Hippocampal formation (tissue), 2 donors: ENCODE results near the gene SRSF4.

ENCODE experiments used
- DNase-seq, 2 donors: peaks; one replicate each; lab custom pipeline; 2025; lab: John Stamatoyannopoulos, UW

The SRSF4 gene

GRCh38 chr1:29200906-29201594 is 19.4 kb upstream of the SRSF4 start:
- DNase-seq: no peak

GRCh38 chr1:29197993-29198392 is 16.3 kb upstream of the SRSF4 start:
- no peak for DNase-seq

GRCh38 chr1:29197590-29197924 is 15.9 kb upstream of the SRSF4 start:
- no peak for DNase-seq

GRCh38 chr1:29196863-29197589 is 15.3 kb upstream of the SRSF4 start:
- DNase-seq: no peak

GRCh38 chr1:29195881-29196291 is 14.2 kb upstream of the SRSF4 start:
- DNase-seq: no peak

GRCh38 chr1:29193879-29194455 is 12.3 kb upstream of the SRSF4 start:
- no peak for DNase-seq

- DNase-seq: no peak
These were observed 9.0 kb upstream of the SRSF4 start for GRCh38 chr1:29190718-29191117.

GRCh38 chr1:29186707-29187106 is 5.0 kb upstream of the SRSF4 start:
- no peak for DNase-seq

- DNase-seq: no peak
These were observed 4.6 kb upstream of the SRSF4 start for GRCh38 chr1:29186252-29186651.

GRCh38 chr1:29183287-29183686 is 1.6 kb upstream of the SRSF4 start:
- DNase-seq: no peak

- no peak for DNase-seq
These were observed 945 bp downstream of the SRSF4 start for GRCh38 chr1:29180497-29181412.

- no peak for DNase-seq
These were observed 2.0 kb downstream of the SRSF4 start for GRCh38 chr1:29179641-29180184.

GRCh38 chr1:29177022-29177705 is 4.5 kb downstream of the SRSF4 start:
- DNase-seq: no peak

- DNase-seq: no peak
These were observed 5.1 kb downstream of the SRSF4 start for GRCh38 chr1:29176576-29176975.

GRCh38 chr1:29172415-29172939 is 9.2 kb downstream of the SRSF4 start:
- no peak for DNase-seq

GRCh38 chr1:29171521-29171920 is 10.2 kb downstream of the SRSF4 start:
- no peak for DNase-seq

- no peak for DNase-seq
These were observed 10.6 kb downstream of the SRSF4 start for GRCh38 chr1:29171089-29171488.

- no peak for DNase-seq
These were observed 11.7 kb downstream of the SRSF4 start for GRCh38 chr1:29169976-29170375.

- DNase-seq: no peak
These were observed 13.8 kb downstream of the SRSF4 start for GRCh38 chr1:29167904-29168303.

GRCh38 chr1:29166291-29166878 is 15.3 kb downstream of the SRSF4 start:
- no peak for DNase-seq

GRCh38 chr1:29164588-29164987 is 17.1 kb downstream of the SRSF4 start:
- no peak for DNase-seq
